Hematopoietic multipotent progenitor cell treated with erythropoietin and hydrocortisone succinate and interleukin-3 and kit ligand, for 17 days (in vitro differentiated cells): ENCODE data around the gene CHD6.

Experiments
- DNase-seq: peaks from one replicate; pipeline ENCODE4 v3.0.0-alpha.2; 2015; ENCODE audit warnings: low spot score

The CHD6 gene

GRCh38 chr20:41621421-41621820 lies 3.2 kb upstream of the CHD6 start:
- no peak for DNase-seq

GRCh38 chr20:41619360-41620100 lies 1.4 kb upstream of the CHD6 start:
- no peak for DNase-seq

GRCh38 chr20:41618807-41619311 lies 682 bp upstream of the CHD6 start:
- no peak for DNase-seq

DNA sequence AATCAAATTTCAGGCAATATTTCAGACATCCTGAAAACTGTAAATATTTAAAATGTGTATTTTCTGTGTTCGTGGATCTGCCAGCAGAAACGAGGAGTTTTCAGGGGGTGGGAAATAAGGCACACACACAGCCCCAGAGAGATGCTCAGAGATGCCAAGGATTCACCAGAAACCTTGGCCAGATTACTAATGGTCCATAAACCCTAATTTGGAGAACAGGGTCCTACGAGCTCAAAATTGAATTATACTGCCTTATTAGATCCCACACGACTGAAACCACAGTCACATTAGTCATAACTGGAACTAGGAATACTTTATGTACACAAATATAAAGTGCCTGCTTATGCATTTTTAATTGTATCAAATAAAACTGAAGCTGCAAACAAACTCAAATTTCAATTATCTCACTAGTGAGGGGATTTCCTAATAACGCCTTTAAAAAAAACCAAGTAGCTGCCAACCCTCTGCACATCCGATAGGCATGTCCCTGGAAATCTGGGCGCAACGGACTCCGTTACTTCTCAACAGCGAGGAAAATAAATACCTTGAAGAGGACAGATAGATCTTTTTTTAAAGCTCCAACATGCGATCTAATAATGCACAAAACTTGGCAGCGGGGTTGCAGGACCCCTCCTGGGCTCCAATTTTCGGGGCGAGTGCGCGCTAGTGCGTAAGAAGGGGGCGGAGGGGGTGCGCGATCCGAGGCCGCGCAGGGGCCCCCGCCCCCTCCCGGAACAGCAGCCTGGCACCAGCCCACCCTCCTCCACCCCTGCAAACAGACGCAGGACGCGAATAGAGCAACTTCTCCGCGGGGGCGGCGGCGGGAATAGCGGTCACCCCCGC lies 897 bp downstream of the CHD6 start:
- no peak for DNase-seq

DNA sequence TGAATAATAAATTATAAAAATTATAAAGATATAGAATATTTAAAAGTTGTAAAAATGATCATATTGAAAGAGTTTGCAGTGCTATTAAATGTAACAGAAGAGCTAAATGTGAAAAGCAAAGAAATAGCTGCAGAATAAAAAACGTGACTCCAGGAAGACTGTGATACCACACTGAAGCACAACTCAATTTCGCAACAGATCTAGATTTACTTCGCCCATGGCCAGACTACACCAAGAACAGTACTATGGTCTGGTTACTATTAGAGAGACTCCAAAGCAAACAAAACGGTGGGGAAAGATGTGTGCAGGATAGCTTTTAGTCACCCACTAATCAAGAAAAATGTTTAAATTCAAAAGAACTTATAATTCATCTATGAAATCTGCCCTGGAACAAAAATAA lies 1.9 kb downstream of the CHD6 start:
- DNase-seq, result no peak

GRCh38 chr20:41615676-41616075 lies 2.5 kb downstream of the CHD6 start:
- DNase-seq, result no peak

- DNase-seq, result no peak
These were observed 3.1 kb downstream of the CHD6 start for GRCh38 chr20:41615110-41615509.

- DNase-seq, result no peak
These were observed 4.9 kb downstream of the CHD6 start for GRCh38 chr20:41613321-41613720.

DNA sequence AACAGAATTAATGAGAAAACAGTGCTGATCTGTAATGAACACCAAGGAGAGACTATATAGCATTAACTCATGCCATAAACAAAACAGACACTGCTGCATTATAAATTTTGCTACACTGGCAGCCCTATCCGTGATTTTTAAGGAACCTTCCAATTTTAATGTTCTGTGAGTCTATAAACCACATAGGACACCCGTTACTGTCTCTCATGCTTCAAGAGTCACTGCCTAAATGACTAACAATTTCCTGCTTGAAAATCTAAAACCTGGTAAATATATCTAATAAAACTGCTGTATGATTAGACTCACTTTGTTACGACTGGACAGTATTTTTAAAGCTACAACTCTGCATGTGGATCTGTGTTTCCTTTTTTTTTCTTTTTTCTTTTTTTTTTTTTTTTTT lies 8.7 kb downstream of the CHD6 start:
- no peak for DNase-seq

DNA sequence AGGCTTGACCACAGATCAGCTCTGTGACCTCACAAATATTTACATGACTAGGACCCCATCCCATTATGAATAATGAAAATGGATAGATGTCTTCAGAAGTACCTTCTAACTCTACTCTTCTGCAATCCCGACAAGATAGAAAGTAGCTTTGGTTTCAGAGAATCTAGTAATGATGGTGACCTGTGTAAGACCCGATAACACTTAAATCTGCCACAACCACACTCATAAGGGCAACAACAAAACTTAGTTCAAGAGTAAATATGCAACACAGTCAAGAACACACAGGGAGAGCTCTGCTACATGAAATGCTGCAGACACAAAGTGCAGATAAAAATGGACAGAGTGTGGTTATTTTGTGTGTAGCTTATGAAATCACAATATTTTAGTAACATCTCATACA lies 9.6 kb downstream of the CHD6 start:
- DNase-seq, result no peak

GRCh38 chr20:41607791-41608190 lies 10.4 kb downstream of the CHD6 start:
- DNase-seq, result no peak

- DNase-seq, result no peak
These were observed 14.2 kb downstream of the CHD6 start for GRCh38 chr20:41604002-41604401.

- no peak for DNase-seq
These were observed 16.4 kb downstream of the CHD6 start for GRCh38 chr20:41601742-41602141.

- no peak for DNase-seq
These were observed 17.1 kb downstream of the CHD6 start for GRCh38 chr20:41600926-41601631.

GRCh38 chr20:41599699-41600104 lies 18.5 kb downstream of the CHD6 start:
- DNase-seq, result no peak

DNA sequence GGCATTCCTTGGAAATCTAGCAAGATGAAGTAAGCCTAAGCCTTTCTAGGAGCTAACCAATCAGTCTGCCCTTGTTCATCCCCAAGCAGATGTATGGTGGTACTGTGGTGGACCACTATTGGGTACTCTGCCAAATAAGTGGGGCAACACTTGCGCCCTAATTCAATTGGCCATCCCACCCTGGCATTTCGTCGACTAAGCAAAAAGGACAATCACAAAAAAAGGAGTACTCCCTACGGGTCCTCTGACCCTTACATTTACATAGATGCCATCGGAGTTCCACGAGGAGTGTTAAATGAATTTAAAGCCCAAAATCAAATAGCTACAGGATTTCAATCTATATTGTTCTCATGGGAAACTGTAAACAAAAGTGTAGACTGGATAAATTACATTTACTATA lies 19.5 kb downstream of the CHD6 start:
- DNase-seq, result no peak

DNA sequence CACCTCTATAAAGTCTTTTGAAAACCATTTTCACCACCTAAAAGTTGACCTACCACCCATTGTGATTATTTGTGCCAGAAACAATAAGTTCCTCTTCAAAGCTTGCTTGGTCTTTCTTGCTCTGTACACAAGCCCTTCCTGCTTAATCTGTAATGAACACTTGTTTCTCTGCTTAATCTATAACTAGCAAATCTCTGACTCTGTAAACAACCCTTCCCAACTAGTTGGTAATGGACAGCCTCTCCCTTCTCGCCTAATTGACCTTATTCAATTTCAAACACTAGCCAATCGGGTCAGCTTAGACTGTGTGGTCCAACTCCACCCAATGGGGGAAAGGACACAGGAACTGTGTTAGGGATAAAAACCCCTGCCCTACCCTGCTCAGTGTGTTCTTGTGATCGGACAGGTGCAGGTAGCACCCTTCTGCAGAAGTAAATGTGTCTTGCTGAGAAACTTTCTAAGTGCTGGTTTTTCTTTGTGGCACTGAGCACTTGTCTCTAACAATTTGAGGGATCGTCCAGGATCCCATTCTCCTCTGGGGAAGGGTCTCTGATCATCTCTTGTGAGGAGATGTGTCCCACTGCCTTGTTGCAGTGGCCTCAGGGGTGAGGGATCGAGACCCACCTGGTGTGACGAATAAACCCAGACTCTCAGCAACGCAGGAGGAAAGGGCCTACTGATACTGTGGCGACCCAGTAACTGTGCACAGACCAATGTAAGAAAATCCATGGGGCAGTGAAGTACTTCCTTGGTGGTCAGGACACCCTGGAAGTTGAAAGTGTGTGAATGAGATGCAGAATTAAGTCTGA lies 23.5 kb downstream of the CHD6 start:
- DNase-seq, result no peak

DNA sequence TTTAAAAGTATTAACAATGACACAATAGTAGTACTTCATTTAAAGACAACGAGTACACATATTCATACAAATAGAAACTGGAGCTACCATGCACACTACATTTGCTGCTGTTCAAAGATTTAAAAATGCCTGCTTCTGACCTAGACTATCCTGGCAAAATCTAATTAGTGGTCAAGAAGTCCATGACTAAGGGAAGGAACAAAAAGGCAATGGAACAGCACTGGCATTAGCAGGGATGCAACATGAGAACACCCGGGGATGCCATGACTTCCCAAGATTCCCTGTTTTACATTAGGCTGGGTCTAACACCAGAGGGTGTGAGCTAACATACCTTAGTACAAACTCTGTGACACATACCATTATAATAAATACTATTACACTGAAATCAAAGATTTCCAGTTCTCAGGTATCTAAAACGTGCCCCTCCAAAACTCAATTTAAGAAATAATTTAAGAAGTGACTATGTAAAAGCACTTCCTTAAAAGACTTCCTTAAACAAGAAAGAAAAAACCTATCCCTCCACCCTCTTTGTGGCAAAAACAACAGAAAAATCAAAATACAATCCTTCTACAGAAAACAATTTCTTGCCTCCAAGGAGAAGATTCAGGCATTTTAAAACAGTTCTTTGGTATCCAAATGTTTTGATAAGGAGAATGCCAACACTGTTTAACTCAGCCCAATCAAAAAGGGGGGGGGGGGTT lies 25.5 kb downstream of the CHD6 start:
- no peak for DNase-seq

GRCh38 chr20:41587956-41588355 lies 30.2 kb downstream of the CHD6 start:
- DNase-seq, result no peak

DNA sequence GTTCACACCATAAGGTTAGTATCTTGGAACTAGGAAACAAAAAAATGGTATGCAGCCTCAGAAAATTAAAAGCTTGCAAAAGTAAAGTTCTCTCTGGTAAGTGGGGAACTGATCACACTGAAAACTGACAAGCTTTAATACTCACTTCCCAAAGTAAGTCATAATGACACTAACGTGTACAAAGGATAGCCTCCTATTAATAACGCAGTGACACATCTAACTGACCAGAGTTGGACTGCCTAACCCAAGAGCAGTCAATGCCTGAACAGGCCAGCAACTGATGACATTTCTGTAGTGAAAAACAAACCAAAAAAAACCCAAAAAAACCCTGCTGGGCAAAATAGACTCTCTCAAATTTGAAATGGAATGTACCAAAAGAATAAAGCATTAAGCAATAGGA lies 30.7 kb downstream of the CHD6 start:
- no peak for DNase-seq

DNA sequence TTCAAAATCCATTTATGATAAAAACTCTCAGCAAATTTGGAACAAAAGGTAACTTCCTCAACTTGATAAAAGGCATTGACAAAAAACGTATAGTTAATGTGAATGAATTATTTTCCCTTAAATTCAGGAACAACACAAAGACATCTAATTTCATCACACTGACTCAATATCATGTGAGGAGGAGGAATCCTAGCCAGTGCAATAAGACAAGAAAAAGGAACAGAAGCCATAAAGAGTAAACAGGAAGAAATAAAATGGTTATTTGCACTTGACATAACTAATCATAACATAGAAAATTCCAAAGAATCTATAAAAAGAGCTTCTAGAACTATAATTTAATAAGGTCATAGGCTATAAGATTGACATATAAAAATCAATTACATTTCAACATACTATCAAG lies 31.4 kb downstream of the CHD6 start:
- no peak for DNase-seq
